ENCODE results near the gene CBX6. TPM values are rescaled to one million over a fixed set of nuclear protein-coding genes. Genes with fewer than 3 reads are reported as not detected.

CBX6 gene
- total and polyA plus RNA-seq, 10 of the 15 experiments (the other 5 are each of a cell fraction or from before 2014, with no cell fraction given): 3.6 to 142 (median 37.4) TPM

GRCh38 chr22:38873469-38874411, 1.7 kb upstream of the CBX6 start (continued):
- TF ChIP-seq MYC (IDR thresholded peaks at IDR 0.05; ENCODE audit: insufficient read depth, insufficient read length, insufficient replicate concordance, low read length, severe bottlenecking) (no peak), HCFC1 (IDR thresholded peaks at IDR 0.05; ENCODE audit: low read length) (no peak), SIN3A (IDR thresholded peaks at IDR 0.05; ENCODE audit: low read depth, low read length) (no peak), POLR2A (IDR thresholded peaks at IDR 0.05; ENCODE audit: low read depth, low read length) (peak; percentile 46; the same call in 1 of the 2 replicates), YY1 (IDR thresholded peaks at IDR 0.05; ENCODE audit: low read depth, low read length) (no peak), ZBTB40 (IDR thresholded peaks at IDR 0.05; ENCODE audit: borderline replicate concordance) (no peak), STAT1 (conservative IDR thresholded peaks at IDR 0.05) (no peak), CHD1 (IDR thresholded peaks at IDR 0.05; ENCODE audit: low read depth, low read length) (0 out of 2 replicates have a peak, but pooled peaks have one; percentile 38), ZNF622 (IDR thresholded peaks at IDR 0.05) (no peak), TAF1 (IDR thresholded peaks at IDR 0.05; ENCODE audit: borderline replicate concordance, low read depth, low read length) (no peak), ZNF217 (IDR thresholded peaks at IDR 0.05) (no peak), TCF3 (IDR thresholded peaks at IDR 0.05; ENCODE audit: borderline replicate concordance, insufficient read depth, low read depth, low read length) (peak; percentile 61; the same call in 1 of the 2 replicates), CREM (IDR thresholded peaks at IDR 0.05; ENCODE audit: low read depth) (peak; percentile 85), CEBPB (IDR thresholded peaks at IDR 0.05; ENCODE audit: borderline replicate concordance in 1 of 2, low read depth in 2 of 2, low read length in 2 of 2) (no peak), CUX1 (IDR thresholded peaks at IDR 0.05; ENCODE audit: insufficient replicate concordance, low read depth, low read length) (no peak), CBX3 (IDR thresholded peaks at IDR 0.05; ENCODE audit: borderline replicate concordance, low read depth) (no peak), RB1 (IDR thresholded peaks at IDR 0.05; ENCODE audit: borderline replicate concordance) (no peak)
